Endothelial cell of umbilical vein (primary cell): Measurements from ENCODE around the gene UBE2I. TPM values are rescaled to one million over a fixed set of nuclear protein-coding genes. Genes with fewer than 3 reads are reported as not detected.
"Not testable (repeated sequence)": the region's sequence is repeated elsewhere in the genome, so short reads cannot be mapped to it uniquely, and the experiment has no call there.

ENCODE experiments used
- BruUV-seq: library from RNA; stranded (reverse); fragments of 400-500 nt; replicated peaks from 2 replicates; lab custom pipeline; 2021; lab: Mats Ljungman, UMichigan
- CTCF ChIA-PET: fragments of 300-600, 350-600 bp; sonication (Branson Sonifier 250); formaldehyde crosslinking; loops from one replicate; lab custom pipeline; 2021; ENCODE audit warnings: antibody characterized with exemption, inconsistent platforms; lab: Charles Lee
- POLR2A ChIA-PET: fragments of 300-600, 350-600 bp; sonication (Branson Sonifier 250); formaldehyde crosslinking; loops from one replicate; lab custom pipeline; 2021; ENCODE audit warnings: antibody characterized with exemption, inconsistent platforms; lab: Charles Lee
- DNase-seq: peaks from one replicate; pipeline ENCODE4 v3.0.0-alpha.2; 2011; ENCODE audit warnings: low read depth, low spot score
- FAIRE-seq: peaks from 2 replicates; lab custom pipeline; 2011; peaks lifted over from hg19 to GRCh38; lab: Jason Lieb, UNC
- H2AFZ ChIP-seq: 2 replicates; pipeline ENCODE4 v1.6.0; 2012; ENCODE audit warnings: low read depth, low read length, control low read depth, inconsistent platforms
- H3K27ac ChIP-seq: 2 replicates; pipeline ENCODE4 v1.5.1; 2011; ENCODE audit warnings: low read depth, mild to moderate bottlenecking, control low read depth, low read length, moderate library complexity; ENCODE audit not compliant: insufficient read depth
- H3K27me3 ChIP-seq, 2 experiments: 2 replicates each; pipeline versions ENCODE4 v1.6.0 to v1.6.1; 2011; ENCODE audit warnings: low read length in 2 of 2, mixed read lengths in 1 of 2; ENCODE audit not compliant: control insufficient read depth in 2 of 2, insufficient read depth in 2 of 2
- H3K36me3 ChIP-seq, 2 experiments: 2 replicates in 1 of 2; 3 replicates in 1 of 2; pipeline ENCODE4 v1.5.1; 2011; ENCODE audit warnings: low read length in 2 of 2, mild to moderate bottlenecking in 1 of 2, moderate library complexity in 1 of 2; ENCODE audit not compliant: control insufficient read depth in 2 of 2, insufficient read depth in 2 of 2; ENCODE audit errors: extremely low read depth in 1 of 2
- H3K4me1 ChIP-seq: 3 replicates; pipeline ENCODE4 v1.5.1; 2011; ENCODE audit warnings: mild to moderate bottlenecking, low read length; ENCODE audit not compliant: control insufficient read depth, insufficient read depth; ENCODE audit errors: extremely low read depth
- H3K4me2 ChIP-seq: 2 replicates; pipeline ENCODE4 v1.6.1; 2011; ENCODE audit warnings: low read length, control low read depth, mixed read lengths; ENCODE audit not compliant: insufficient read depth
- H3K4me3 ChIP-seq, 3 experiments: fragments of 200-600 bp in 1 of 3; sonication (generic), shearing (Covaris generic) in 1 of 3; replicated peaks in 1 of 3; 2 replicates each; pipeline ENCODE4 v1.5.1; 2011 to 2016; ENCODE audit warnings: control low read depth in 3 of 3, low read length in 3 of 3, mild to moderate bottlenecking in 2 of 3, inconsistent platforms in 1 of 3, low read depth in 1 of 3, moderate library complexity in 1 of 3; ENCODE audit not compliant: insufficient read depth in 1 of 3
- H3K79me2 ChIP-seq: 2 replicates; pipeline ENCODE4 v1.6.0; 2012; ENCODE audit warnings: low read length, inconsistent platforms; ENCODE audit not compliant: control insufficient read depth, insufficient read depth
- H3K9ac ChIP-seq: replicated peaks from 2 replicates; pipeline ENCODE3; 2011; ENCODE audit warnings: low read length, control low read depth; ENCODE audit not compliant: insufficient read depth; ENCODE audit errors: extremely low read depth
- H3K9me1 ChIP-seq: replicated peaks from 3 replicates; pipeline ENCODE4 v1.6.0; 2011; ENCODE audit warnings: mild to moderate bottlenecking, low read length; ENCODE audit not compliant: control insufficient read depth, insufficient read depth; ENCODE audit errors: extremely low read depth
- H3K9me3 ChIP-seq: replicated peaks from 2 replicates; pipeline ENCODE4 v1.5.1; 2012; ENCODE audit warnings: low read length, inconsistent platforms; ENCODE audit not compliant: control insufficient read depth, insufficient read depth
- H4K20me1 ChIP-seq: replicated peaks from 2 replicates; pipeline ENCODE3; 2011; ENCODE audit warnings: mild to moderate bottlenecking, low read length; ENCODE audit not compliant: control insufficient read depth, insufficient read depth; ENCODE audit errors: extremely low read depth
- CTCF ChIP-seq, 2 donors: IDR thresholded peaks; 1 replicate in 1 of 2; 2 replicates in 1 of 2; pipeline ENCODE4 v1.5.1; 2011; ENCODE audit warnings: low read length in 2 of 2, mild to moderate bottlenecking in 2 of 2, moderate library complexity in 2 of 2, control low read depth in 1 of 2, inconsistent platforms in 1 of 2, low read depth in 1 of 2; ENCODE audit not compliant: insufficient read depth in 1 of 2; ENCODE audit errors: extremely low read depth in 1 of 2
- EZH2 ChIP-seq: IDR thresholded peaks from 2 replicates; pipeline ENCODE4 v1.6.1; 2012; ENCODE audit warnings: borderline replicate concordance, low read depth, mild to moderate bottlenecking, moderate library complexity, low read length, inconsistent platforms; ENCODE audit not compliant: severe bottlenecking
- FOS ChIP-seq: IDR thresholded peaks from 2 replicates; pipeline ENCODE4 v1.6.1; 2011; ENCODE audit warnings: mild to moderate bottlenecking, low read length, moderate library complexity, borderline replicate concordance; ENCODE audit not compliant: insufficient read depth
- GATA2 ChIP-seq: IDR thresholded peaks from 2 replicates; pipeline ENCODE4 v1.7.0; 2011; ENCODE audit warnings: low read depth, mild to moderate bottlenecking, moderate library complexity, mixed read lengths, low read length; ENCODE audit not compliant: insufficient read length, insufficient read depth
- JUN ChIP-seq: IDR thresholded peaks from 2 replicates; pipeline ENCODE4 v1.6.1; 2011; ENCODE audit warnings: borderline replicate concordance, low read depth; ENCODE audit not compliant: insufficient read length, insufficient read depth
- MAX ChIP-seq: IDR thresholded peaks from 2 replicates; pipeline ENCODE4 v1.6.1; 2011; ENCODE audit not compliant: insufficient read depth, insufficient read length
- MYC ChIP-seq: IDR thresholded peaks from one replicate; pipeline ENCODE4 v1.6.1; 2011; ENCODE audit warnings: mild to moderate bottlenecking, low read depth, low read length
- POLR2A ChIP-seq: IDR thresholded peaks from 2 replicates; pipeline ENCODE4 v1.6.1; 2012; ENCODE audit warnings: low read depth, mild to moderate bottlenecking, control low read depth, low read length
- POLR2AphosphoS5 ChIP-seq: IDR thresholded peaks from 2 replicates; pipeline ENCODE4 v1.6.1; 2012; ENCODE audit warnings: low read depth, mild to moderate bottlenecking, control low read depth, low read length, moderate library complexity; ENCODE audit not compliant: insufficient read depth
- dilution Hi-C: fragments of 300-500 bp; cut with MboI; formaldehyde crosslinking; loops from one replicate; pipeline ENCODE4 v1.15.0; 2019; ENCODE audit warnings: low sequenced_read_pairs; ENCODE audit not compliant: extremely low pct_ligation_motif_present
- intact Hi-C: fragments of 100-400 bp; cut with micrococcal nuclease; formaldehyde crosslinking; loops from one replicate; pipeline ENCODE4 v1.10.0; 2022
- polyA plus RNA-seq, 4 experiments: library from polyadenylated mRNA; depleted of rRNA in 3 of 4; stranded (reverse) in 3 of 4; unstranded in 1 of 4; fragments of >200 nt; gene quantifications; 2 replicates each; pipeline versions ENCODE4 v1.2.1 to v1.2.3, GENCODE V29; 2011 to 2012; ENCODE audit warnings: missing spikeins in 1 of 4
- total RNA-seq: library from RNA; stranded (reverse); gene quantifications from 2 replicates; pipeline ENCODE4 v1.2.3, GENCODE V29; 2021

The UBE2I gene
- total and polyA plus RNA-seq, 2 donors (not counting 3 experiments of a cell fraction or from before 2014, with no cell fraction given), result 122 to 233 TPM

GRCh38 chr16:1295465-1295864 lies 14.0 kb upstream of the UBE2I start:
- TF ChIP-seq POLR2AphosphoS5, result no peak
- no peak for TF ChIP-seq MAX
- no peak for TF ChIP-seq EZH2
- no peak for TF ChIP-seq GATA2
- TF ChIP-seq POLR2A, result no peak
- no peak for TF ChIP-seq MYC
- TF ChIP-seq JUN, result no peak
- TF ChIP-seq FOS, result no peak
- TF ChIP-seq CTCF (IDR thresholded peaks at IDR 0.05; ENCODE audit: extremely low read depth in 1 of 2, insufficient read depth in 1 of 2, low read depth in 1 of 2, low read length in 2 of 2), result no peak
- H3K79me2 ChIP-seq, result no peaks in the 10 kb centered on the region
- intact Hi-C loops (no loop called here), dilution Hi-C loops (no loop called here)
- ChIA-PET CTCF (interaction anchor here (1.2 kb wide), 1 partner anchor 10 kb away, joined by 5 read pairs; no protein-coding TSS in a partner anchor), POLR2A (interaction anchor here (0.6 kb wide), 1 partner anchor 26 kb away, joined by 4 read pairs; no protein-coding TSS in a partner anchor)
- H3K27me3 ChIP-seq, result peaks cover 2 to 4% of the 10 kb centered on the region in 2 experiments
- FAIRE-seq (no peak), DNase-seq (no peak)
- no peak overlapping the region for H3K4me2 ChIP-seq
- H3K4me3 ChIP-seq, result no peak overlapping the region
- no peaks in the 10 kb centered on the region for H3K9me1 ChIP-seq
- H4K20me1 ChIP-seq, result no peaks in the 10 kb centered on the region
- no peak overlapping the region for H2AFZ ChIP-seq
- no peaks in the 10 kb centered on the region for H3K9me3 ChIP-seq
- no TSS peak for BruUV-seq
- H3K36me3 ChIP-seq, result no peaks in the 10 kb centered on the region
- H3K9ac ChIP-seq, result no peak overlapping the region
- peaks cover 2% of the 10 kb centered on the region for H3K4me1 ChIP-seq
- H3K27ac ChIP-seq, result no peak overlapping the region

GRCh38 chr16:1296688-1297017 lies 12.8 kb upstream of the UBE2I start:
- H3K4me1 ChIP-seq, H3K27me3 ChIP-seq, intact Hi-C loops, FAIRE-seq, H3K4me3 ChIP-seq, H3K79me2 ChIP-seq, H3K4me2 ChIP-seq, H3K9me1 ChIP-seq, BruUV-seq, POLR2A ChIA-PET, H4K20me1 ChIP-seq, H3K9ac ChIP-seq, H2AFZ ChIP-seq, DNase-seq, H3K9me3 ChIP-seq, H3K27ac ChIP-seq, H3K36me3 ChIP-seq, dilution Hi-C loops, CTCF ChIA-PET: not testable (repeated sequence)
